Gastroesophageal sphincter (tissue), 2 donors: Measurements from ENCODE around the gene BET1.

Experiments
- EP300 ChIP-seq: sonication (generic); formaldehyde crosslinking; IDR thresholded peaks from one replicate; pipeline ENCODE4 v1.6.1; 2017; ENCODE audit warnings: antibody characterized with exemption, mild to moderate bottlenecking
- POLR2A ChIP-seq, 2 donors: fragments of 450-650 bp; IDR thresholded peaks; one replicate each; pipeline ENCODE4 v1.6.1; 2017; ENCODE audit warnings: antibody characterized with exemption in 2 of 2, mild to moderate bottlenecking in 2 of 2, moderate library complexity in 1 of 2
- POLR2AphosphoS5 ChIP-seq: sonication (generic); formaldehyde crosslinking; IDR thresholded peaks from one replicate; pipeline ENCODE4 v1.6.1; 2017; ENCODE audit warnings: antibody characterized with exemption

- TF ChIP-seq POLR2AphosphoS5 (no peak), EP300 (no peak), POLR2A (IDR thresholded peaks at IDR 0.05) (no peak)
These were observed 45.9 kb upstream of the BET1 start for GRCh38 chr7:94050046-94050445.
